HuH-7 (cell line): ENCODE results near the gene KRT33B.
A peak's percentile ranks its signal among the peaks of the same experiment; 100 is the strongest.
"Not testable (repeated sequence)": the region's sequence is repeated elsewhere in the genome, so short reads cannot be mapped to it uniquely, and the experiment has no call there.

Experiments used
- DNase-seq: peaks from one replicate; pipeline ENCODE4 v3.0.0; 2011; ENCODE audit warnings: low spot score

Gene KRT33B

DNA sequence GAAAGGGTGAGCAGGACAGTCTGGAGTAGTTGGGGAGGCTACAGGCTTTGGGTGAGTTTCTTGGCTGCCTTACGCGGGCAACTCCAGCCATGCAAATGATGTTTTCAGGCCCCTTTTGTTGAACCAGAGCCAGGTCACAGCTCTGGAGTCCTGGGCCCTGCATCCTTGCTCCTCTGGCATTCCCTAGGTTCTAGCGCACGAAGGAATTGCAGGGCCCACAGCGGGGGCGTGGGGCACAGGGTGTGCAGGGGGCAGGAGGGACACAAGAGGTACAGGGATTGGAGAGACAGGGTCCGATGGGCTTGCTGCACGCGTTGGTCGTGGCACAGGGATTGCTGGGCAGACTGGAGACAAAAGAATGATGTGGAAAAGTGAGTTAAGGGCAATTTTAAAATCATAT lies 24.2 kb upstream of the KRT33B start:
- no peak for DNase-seq

DNA sequence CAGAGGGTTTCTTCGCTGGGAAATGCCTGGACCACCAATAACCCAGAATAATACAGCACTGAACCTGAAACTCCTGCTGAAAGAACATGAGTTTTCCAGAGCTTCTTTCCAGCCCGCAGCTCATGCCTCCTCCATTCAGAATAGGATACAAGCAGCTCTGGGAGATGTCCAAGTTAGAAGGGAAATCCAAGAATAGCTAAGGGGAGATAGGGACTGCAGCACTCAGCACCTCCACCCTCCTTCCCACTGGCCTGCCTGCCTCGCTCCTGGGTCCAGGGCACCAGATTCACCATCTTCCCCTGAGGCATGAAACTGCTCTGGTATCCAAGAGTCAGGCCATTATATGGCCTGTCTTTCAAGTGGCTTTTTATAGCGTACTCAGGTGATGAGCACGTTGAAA lies 23.7 kb upstream of the KRT33B start:
- DNase-seq, result no peak

DNA sequence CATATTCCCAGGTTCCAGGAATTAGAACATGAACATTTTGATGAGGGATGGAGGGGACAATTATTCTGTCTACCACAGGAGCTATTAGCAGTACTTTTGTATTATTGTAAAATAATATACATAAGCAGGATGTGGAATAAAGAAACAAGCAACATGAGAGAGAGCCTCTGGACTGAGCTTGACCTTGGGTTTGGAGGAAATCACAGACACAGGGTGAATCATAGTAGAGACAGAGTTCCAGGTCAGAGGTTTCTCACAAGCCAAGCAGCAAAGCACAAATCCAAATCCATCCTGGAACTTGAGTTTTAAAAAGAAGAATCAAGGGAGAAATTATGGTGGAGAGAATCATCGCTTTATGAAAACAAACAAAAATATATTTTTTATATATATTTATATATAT lies 22.7 kb upstream of the KRT33B start:
- DNase-seq, result no peak

DNA sequence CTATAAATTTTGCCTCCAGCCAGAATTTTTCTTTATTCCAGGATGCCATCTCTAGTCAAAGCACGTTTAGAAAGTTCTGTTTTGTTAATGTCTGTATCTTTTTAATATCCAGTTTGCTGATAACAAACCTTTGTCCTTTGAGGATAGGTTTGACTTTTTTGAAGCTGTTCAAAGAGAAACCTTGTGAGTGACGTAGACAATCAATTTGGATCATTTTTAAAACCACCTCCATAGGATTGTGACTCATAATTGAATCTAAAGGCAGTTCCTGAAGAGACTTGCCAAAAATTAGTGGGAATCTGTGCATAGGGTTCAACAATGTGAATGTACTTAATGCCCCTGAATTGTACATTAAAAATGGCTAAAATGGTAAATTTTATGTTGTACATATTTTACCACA lies 21.9 kb upstream of the KRT33B start:
- no peak for DNase-seq

DNA sequence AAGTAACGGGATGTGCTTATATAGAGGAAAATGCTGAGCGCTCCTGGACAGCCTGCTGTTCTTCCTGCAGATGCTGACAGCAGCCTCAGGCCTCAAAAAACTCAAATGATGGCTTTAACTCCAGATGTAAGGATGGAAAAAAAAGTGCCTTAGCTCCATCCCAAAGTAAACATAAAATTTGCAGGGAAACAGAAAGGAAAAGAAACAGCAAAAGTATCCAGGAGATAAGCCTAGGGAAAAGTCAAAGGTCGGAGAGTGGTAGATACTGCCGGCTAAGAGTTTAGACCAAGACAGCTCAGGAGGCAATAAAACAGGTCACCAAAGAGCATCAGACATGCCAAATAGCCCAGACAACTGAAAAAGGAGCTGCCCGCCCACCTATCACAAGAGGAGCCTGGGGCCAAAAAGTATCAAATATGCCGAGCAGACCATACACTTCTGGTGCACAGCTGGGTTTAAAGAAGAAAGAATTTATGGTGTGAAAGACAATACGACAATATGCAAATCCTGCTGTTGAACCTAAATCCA lies 20.9 kb upstream of the KRT33B start:
- DNase-seq, result no peak

DNA sequence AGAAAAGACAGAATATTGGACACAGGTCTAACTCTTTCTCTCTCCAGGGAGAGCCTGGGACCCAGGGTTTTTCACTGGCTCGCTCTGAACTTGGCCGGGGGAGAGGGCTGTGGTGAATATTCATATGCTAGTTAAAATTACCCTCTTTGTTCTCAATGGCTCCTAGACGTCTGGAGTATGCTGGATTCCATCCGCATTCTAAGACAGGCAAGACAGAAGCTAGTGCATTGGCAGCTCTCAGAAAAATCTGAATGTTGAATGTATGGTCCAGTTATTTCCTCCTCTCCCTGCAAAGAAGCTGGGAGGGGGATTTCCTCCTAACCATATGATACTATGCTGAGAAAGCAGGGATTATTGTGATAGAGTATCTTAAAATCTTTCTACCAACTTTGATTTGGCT lies 18.1 kb upstream of the KRT33B start:
- no peak for DNase-seq

DNA sequence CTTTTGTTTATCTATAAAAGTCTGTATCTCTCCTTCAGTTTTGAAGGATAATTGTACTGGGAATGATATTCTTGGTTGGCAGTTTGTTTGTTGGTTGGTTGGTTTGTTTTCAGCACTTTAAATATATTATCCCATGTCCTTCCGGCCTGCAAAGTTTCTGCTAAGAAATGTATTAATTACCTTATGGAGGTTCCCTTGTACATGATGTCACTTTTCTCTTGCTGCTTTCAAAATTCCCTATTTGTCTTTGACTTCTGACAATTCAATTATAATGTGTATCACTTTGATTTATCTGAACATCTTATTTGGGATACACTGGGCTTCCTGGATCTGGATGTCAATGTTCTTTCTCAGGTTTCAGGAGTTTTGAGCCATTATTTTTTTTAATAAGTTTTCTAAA lies 16.6 kb upstream of the KRT33B start:
- no peak for DNase-seq

DNA sequence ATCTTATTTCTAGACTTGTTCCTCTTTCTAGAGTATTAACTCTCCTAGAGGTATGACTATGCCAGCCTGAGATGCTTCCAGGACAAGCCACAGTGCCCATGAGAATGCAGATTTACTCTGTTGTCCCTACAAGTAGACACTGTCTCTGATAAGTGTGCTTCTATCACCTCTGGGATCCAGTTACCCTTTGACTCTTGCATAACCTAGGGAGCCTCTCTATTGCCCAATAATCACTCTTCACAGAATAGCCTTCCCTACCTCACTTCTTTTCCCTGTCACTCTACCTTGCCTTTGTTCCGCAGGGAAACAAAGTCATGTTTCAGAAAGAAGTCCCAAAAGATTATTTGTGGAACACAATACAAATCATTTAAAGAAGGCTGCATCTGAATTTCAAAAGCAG lies 14.1 kb upstream of the KRT33B start:
- DNase-seq, result peak; percentile 40

DNA sequence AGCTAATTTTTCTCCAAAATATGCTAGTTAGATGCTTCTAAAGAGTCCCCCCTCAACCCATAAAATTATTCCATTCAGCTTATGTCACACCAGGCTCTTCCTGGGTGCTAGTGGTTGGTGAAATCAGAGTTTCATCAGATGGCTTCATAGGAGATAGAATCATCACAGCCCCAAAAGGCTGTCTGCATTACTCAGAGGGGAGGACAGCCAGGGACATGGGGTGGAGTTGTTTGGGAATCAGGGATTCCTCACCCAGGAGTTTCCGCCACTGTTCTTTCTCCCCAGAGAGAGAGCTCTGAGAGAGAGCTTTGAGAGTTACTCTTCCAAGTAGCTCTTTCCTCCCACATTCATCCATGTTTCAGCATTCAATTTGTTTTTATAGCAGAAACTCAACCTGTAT lies 12.8 kb upstream of the KRT33B start:
- DNase-seq, result no peak

DNA sequence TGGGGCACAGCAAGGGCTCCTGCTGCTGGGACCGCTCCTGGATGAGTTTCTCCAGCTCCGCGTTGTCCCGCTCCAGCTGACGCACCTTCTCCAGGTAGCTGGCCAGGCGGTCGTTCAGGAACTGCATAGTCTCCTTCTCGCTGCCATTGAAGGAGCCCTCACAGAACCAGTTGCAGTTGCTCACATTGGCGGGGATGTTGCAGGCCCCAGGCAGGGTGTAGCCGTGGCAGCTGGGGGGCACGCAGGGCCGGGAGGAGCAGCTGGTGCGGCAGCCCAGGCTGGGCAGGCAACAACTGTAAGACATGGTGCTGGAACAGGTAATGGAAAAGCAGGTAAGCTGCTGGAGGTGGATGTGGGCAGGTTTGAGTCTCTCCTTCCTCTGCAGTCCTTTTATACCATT lies 12.3 kb upstream of the KRT33B start, which contains the start of gene KRT34:
TSS of gene KRT34 (minus strand) at position 364 of the 400 bp plus-strand sequence. CDS start at position 304, 60 bp downstream.
- not testable (repeated sequence) for DNase-seq

DNA sequence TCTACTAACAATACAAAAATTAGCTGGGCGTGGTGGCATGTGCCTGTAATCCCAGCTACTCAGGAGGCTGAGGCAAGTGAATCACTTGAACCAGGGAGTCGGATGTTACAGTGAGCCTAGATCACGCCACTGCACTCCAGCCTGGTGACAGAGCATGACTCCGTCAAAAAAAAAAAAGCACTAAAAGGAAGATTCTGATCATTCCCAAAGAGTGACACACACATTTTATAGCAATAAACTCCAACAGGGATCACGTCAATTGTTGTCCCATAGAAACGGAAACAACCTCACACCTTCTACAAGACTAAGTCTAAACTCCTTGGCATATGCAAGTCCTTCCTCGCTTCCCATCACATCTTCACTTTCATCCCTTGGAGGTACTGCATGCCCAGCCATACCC lies 10.5 kb upstream of the KRT33B start:
- not testable (repeated sequence) for DNase-seq

DNA sequence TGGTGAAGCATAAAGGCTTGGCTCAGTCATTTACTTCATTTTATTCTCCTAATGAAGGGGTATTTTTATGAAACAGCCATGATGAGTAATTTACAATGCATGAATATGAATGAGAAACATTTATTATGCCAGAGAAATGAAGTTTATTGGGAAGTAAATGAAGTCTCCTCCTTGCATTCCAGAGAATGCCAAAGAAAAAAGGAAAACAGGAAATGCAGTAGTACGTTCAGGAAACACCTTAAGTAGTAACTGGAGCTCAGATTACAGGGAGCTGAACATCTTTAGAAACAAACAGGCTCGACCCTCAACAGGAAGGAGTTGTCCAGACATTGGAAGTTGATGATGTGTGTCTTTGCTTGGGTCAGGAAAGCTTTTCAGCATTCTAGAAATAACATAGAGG lies 7.9 kb upstream of the KRT33B start:
- DNase-seq, result no peak

DNA sequence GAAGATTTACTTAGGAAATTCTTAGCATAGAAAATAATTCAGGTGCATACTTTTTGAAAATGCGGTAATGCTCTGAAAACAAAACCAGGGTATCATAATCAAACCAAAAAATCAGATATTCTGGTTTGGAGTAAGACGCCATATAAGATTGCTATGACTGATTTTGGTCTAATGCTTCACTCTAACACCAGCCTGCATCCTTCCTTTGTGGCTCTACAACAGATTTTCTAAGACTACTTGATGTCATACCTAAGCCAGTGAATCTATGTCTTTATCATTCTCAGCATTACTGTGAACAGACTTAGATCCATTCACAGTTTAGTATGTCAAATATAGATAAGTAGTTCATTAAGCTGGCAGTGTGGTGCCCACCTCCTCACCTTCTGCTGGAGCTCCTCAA lies 590 bp downstream of the KRT33B start:
- DNase-seq, result no peak

DNA sequence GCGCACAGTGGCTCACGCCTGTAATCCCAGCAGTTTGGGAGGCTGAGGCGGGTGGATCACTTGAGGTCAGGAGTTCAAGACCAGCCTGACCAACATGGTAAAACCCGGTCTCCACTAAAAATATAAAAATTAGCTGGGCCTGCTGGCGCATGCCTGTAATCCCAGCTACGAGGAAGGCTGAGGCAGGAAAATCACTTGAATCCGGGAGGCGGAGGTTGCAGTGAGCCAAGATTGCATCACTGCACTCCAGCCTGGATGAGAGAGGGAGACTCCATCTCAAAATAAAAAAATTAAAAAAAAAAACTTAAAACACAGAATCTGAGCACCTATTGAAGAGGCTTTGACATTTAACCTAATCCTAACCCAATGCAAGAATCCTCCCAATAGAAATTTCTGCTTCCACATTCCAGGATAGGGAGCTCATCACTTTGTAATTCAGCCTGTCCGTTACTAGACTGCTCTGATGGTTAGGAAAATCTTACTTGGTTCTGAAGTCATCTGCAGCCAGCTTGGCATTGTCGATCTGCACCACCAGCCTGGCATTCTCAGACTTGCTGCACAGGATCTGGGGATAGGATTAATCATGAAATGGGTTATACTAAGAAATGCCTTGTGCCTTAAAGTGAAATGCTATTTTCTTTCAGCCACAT lies 2.1 kb downstream of the KRT33B start:
- no peak for DNase-seq

DNA sequence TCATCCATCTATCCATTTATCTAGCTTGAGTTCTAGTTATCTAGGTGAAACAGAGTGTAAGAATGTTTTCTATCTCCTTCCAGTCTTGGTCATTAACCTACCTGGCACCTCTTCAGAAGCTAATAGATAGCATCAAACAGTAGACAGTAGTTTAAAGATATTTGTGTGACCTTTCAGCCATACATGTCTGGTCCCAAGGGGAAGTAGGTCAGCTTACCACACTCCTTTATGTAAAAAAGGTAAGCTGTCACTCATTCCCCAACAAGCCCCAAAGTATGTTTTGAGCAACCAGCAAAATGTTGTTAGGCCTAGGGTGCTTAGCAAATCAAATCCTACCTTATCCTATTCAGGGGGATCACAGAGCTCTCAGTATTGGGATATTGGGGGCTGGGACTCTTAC lies 3.5 kb downstream of the KRT33B start:
- no peak for DNase-seq

DNA sequence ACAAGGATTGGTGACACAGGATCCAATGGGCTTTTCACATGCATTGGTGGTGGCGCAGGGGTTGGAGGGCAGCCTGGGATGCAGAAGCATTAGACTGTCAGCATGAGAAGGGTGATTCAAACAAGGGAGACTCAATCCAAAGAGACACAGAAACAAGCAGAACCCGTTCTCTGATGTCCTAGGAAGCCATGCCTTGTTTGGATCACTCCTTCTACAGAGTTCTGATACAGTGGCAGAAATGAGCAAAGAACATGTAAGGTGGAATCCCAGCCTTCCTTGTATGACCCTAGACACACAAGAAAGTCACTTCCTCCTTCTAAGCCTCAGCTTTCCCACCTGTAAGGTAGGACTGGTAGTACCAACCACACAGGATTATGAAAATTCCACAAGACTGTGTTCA lies 5.7 kb downstream of the KRT33B start:
- DNase-seq, result no peak

DNA sequence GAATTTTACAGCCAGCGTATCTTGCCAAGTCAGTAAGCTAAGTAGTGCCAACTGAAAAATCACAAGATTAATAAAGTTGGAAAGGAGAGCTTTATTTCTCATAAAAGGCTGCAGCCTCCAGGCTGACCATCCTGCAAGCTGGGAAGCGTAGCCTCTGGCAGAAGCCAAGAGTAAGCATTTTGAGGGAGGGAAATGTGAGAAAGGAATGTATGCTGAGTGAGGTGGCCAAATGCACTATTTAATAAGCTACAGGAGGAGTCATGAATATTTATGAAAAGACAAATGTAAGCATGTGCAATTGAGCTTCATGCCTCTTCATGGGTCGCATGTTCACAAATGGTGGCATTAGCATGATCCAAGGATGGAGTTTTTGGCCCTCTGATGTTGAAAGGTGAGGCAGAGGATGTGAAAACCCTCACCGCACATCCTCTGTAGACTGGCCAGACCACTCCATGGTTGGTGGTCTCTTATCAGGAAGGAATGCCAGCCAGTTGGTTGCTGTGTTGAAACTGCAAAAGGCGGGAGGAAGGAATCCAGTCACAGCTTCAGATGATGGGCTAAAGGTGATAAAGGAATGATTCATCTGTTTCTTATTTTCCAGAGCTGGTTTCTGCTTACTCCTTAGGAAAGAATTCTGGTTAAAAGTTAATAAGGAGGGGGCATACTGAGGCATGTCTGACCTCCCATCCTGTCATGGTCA lies 9.2 kb downstream of the KRT33B start:
- DNase-seq, result no peak

DNA sequence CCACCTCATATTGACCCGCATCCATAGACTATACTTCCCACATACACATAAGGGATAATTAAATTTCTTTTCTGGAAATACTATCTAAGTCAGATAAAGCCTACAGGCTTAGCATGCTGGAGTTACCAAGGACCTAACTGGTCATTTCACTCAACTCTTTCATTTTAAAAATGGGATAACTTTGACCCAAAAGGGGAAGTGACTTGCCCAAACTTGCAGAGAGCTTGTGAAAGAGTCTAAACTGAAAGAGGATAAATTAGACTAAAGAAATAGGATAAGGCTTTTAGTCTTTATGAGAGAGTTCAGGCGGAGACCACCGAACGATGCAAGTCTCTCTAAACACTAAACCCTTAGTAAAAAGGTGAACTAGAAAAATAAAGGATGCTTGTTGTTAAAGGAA lies 15.1 kb downstream of the KRT33B start:
- DNase-seq, result no peak

DNA sequence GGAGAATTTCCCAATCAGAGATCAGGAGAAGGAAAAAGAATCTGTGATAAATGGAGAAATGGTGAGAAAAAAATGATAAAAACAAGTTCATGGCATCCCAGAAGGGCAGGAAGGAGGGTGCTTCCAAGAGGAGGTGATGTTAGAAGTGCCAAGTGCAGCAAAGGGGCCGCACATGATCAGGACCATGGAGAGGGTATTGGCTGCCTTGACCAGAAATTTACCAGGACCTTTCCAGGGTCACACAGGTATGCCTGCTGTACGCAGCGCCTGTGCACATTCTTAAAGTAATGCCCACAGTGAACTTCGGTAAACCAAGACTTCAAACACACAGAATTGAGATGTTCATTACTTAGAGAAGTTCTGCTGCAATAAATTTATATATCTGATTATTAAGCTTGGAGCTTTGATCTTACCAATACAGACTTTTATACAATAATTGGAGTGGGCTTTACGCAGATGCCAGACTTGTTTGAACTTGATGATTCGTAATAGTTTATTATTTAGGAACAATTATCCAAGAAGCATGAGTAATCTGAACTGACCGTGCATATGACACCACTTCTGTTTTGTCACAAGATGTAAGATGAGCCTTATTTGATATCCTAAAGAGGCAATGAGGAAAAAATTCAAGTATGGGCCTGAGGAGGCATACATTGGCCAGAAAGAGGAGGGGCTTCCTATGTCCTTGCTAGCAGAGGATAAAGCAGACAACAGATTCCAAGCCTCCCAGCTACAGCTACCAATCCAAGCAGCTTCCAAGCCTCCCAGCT lies 16.8 kb downstream of the KRT33B start:
- no peak for DNase-seq

DNA sequence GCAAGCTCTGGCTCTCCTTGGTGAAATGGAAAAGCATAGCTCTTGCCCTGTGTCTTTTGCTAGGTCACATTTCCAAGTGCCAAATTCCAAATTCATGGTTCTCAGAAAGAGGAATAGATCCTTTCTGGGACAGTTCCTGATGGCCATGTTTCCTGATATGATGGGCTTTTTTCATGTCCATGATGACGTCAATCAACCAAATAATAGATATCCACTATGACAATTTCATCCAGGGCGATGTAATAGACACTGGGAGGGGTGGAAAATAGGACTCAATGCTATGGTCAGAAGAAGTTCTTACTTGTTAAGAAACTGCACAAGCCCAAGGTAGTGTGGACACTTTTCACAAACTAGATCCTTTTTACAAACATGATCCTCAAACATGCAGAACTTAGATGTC lies 18.4 kb downstream of the KRT33B start:
- no peak for DNase-seq

DNA sequence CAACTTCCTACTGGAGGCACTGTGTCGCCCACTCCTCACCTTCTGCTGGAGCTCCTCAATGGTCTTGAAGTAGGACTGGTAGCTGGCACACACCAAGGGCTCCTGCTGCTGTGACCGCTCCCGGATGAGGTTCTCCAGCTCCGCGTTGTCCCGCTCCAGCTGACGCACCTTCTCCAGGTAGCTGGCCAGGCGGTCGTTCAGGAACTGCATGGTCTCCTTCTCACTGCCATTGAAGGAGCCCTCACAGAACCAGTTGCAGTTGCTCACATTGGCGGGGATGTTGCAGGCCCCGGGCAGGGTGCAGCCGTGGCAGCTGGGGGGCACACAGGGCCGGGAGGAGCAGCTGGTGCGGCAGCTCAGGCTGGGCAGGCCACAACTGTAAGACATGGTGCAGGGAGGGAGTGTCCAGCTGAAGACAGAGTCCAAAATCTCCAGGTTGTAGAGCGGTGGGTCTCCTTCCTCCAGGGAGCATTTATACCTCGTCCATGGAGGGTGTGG lies 19.2 kb downstream of the KRT33B start, which contains the start of gene KRT33A:
TSS of gene KRT33A (minus strand) at position 448 of the 498 bp plus-strand sequence. CDS start at position 387, 61 bp downstream.
- not testable (repeated sequence) for DNase-seq
